IPS-15b (cell line): ENCODE measurements around the gene SRPX.

Source experiments
- H3K27me3 ChIP-seq: one replicate; pipeline ENCODE4 v1.6.1; 2013; ENCODE audit warnings: low read length; ENCODE audit not compliant: control insufficient read depth, insufficient read depth
- H3K36me3 ChIP-seq: one replicate; pipeline ENCODE4 v1.6.1; 2013; ENCODE audit warnings: low read length; ENCODE audit not compliant: control insufficient read depth, insufficient read depth
- H3K4me1 ChIP-seq: one replicate; pipeline ENCODE4 v1.6.1; 2013; ENCODE audit warnings: mild to moderate bottlenecking, low read length; ENCODE audit not compliant: control insufficient read depth, insufficient read depth
- H3K4me3 ChIP-seq: one replicate; pipeline ENCODE4 v1.5.1; 2013; ENCODE audit warnings: low read depth, low read length
- H3K9ac ChIP-seq: one replicate; pipeline ENCODE4 v1.6.1; 2013; ENCODE audit warnings: low read depth, mild to moderate bottlenecking, low read length
- H3K9me3 ChIP-seq: one replicate; pipeline ENCODE4 v1.6.1; 2013; ENCODE audit warnings: mild to moderate bottlenecking, low read length; ENCODE audit not compliant: control insufficient read depth, insufficient read depth

Gene SRPX

DNA sequence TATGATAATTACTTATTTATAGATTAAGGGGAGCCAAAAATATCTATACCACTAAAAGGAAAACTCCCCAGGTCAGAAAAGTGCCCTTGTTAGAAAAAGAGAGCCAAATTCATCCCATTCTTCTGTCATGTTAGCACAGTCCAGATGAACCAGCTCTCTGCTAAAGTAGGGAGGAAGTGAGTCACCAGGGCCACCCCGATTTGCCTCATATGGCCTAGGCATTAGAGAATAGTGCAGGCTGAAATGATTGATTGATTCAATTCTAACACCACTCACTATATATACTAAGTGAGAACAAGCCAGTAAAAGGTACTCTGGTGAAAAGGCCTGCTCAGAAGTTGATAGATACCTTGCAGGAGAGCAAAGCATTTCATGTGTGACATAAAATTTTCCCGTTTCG, 94.5 kb downstream of the SRPX start:
- no peak overlapping the region for H3K9ac ChIP-seq
- H3K36me3 ChIP-seq, result no peaks in the 10 kb centered on the region
- no peaks in the 10 kb centered on the region for H3K4me1 ChIP-seq
- H3K4me3 ChIP-seq, result no peak overlapping the region
- no peaks in the 10 kb centered on the region for H3K27me3 ChIP-seq
- peaks cover 4% of the 10 kb centered on the region for H3K9me3 ChIP-seq

- Histone ChIP-seq H3K36me3 (no peaks in the 10 kb centered on the region), H3K27me3 (no peaks in the 10 kb centered on the region)
Measured at GRCh38 chrX:38124000-38124399, 96.7 kb downstream of the SRPX start.

GRCh38 chrX:38117485-38117884, 103.2 kb downstream of the SRPX start:
- Histone ChIP-seq H3K4me1 (no peaks in the 10 kb centered on the region), H3K4me3 (no peak overlapping the region), H3K36me3 (no peaks in the 10 kb centered on the region), H3K9ac (no peak overlapping the region), H3K9me3 (no peaks in the 10 kb centered on the region), H3K27me3 (no peaks in the 10 kb centered on the region)

More at GRCh38 chrX:38124000-38124399, 96.7 kb downstream of the SRPX start:
- Histone ChIP-seq H3K4me1 (no peaks in the 10 kb centered on the region), H3K9ac (no peak overlapping the region), H3K9me3 (peaks cover 4% of the 10 kb centered on the region), H3K4me3 (no peak overlapping the region)

- Histone ChIP-seq H3K9ac (no peak overlapping the region), H3K4me1 (no peaks in the 10 kb centered on the region), H3K36me3 (no peaks in the 10 kb centered on the region), H3K4me3 (no peak overlapping the region), H3K27me3 (no peaks in the 10 kb centered on the region), H3K9me3 (no peaks in the 10 kb centered on the region)
Measured at GRCh38 chrX:38116706-38117105, 104.0 kb downstream of the SRPX start.

- H3K27me3 ChIP-seq, result no peaks in the 10 kb centered on the region
- no peaks in the 10 kb centered on the region for H3K9me3 ChIP-seq
- no peak overlapping the region for H3K9ac ChIP-seq
- no peaks in the 10 kb centered on the region for H3K4me1 ChIP-seq
- H3K36me3 ChIP-seq, result no peaks in the 10 kb centered on the region
- H3K4me3 ChIP-seq, result no peak overlapping the region
Measured at GRCh38 chrX:38112566-38112965, 108.1 kb downstream of the SRPX start.

- Histone ChIP-seq H3K36me3 (no peaks in the 10 kb centered on the region), H3K9ac (no peak overlapping the region), H3K9me3 (no peaks in the 10 kb centered on the region), H3K4me3 (no peak overlapping the region), H3K27me3 (no peaks in the 10 kb centered on the region), H3K4me1 (no peaks in the 10 kb centered on the region)
Measured at GRCh38 chrX:38111196-38111595, 109.5 kb downstream of the SRPX start.

DNA sequence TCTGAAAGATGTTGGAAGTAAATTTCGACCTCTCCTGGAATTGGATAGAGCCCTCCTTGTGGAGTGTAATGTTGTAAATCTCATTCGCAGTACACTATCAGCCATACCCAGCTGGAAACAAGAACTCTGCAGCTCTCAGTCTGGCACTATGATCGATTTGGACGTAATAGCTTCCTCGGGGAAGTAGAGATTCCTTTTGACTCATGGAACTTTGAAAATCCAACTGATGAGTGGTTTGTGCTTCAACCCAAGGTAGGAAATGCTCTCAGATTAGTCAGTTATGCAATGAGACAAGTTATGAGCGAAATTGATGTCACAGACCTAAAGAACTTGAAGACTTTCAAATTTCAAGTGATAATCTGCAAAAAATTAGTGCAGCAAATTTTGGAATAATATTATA, 110.4 kb downstream of the SRPX start:
- Histone ChIP-seq H3K9ac (no peak overlapping the region), H3K27me3 (no peaks in the 10 kb centered on the region), H3K4me1 (no peaks in the 10 kb centered on the region), H3K36me3 (no peaks in the 10 kb centered on the region), H3K4me3 (no peak overlapping the region), H3K9me3 (no peaks in the 10 kb centered on the region)

GRCh38 chrX:38109042-38109898, 111.4 kb downstream of the SRPX start:
- H3K36me3 ChIP-seq, result no peaks in the 10 kb centered on the region
- H3K9ac ChIP-seq, result no peak overlapping the region
- H3K27me3 ChIP-seq, result no peaks in the 10 kb centered on the region
- H3K4me1 ChIP-seq, result no peaks in the 10 kb centered on the region
- H3K4me3 ChIP-seq, result no peak overlapping the region
- H3K9me3 ChIP-seq, result no peaks in the 10 kb centered on the region

- Histone ChIP-seq H3K4me1 (no peaks in the 10 kb centered on the region), H3K27me3 (no peaks in the 10 kb centered on the region), H3K4me3 (no peak overlapping the region), H3K9me3 (no peaks in the 10 kb centered on the region), H3K9ac (no peak overlapping the region), H3K36me3 (no peaks in the 10 kb centered on the region)
Measured at GRCh38 chrX:38108364-38108763, 112.3 kb downstream of the SRPX start.

GRCh38 chrX:38106991-38107655, 113.5 kb downstream of the SRPX start:
- Histone ChIP-seq H3K36me3 (no peaks in the 10 kb centered on the region), H3K4me1 (no peaks in the 10 kb centered on the region), H3K27me3 (no peaks in the 10 kb centered on the region), H3K4me3 (no peak overlapping the region), H3K9ac (no peak overlapping the region), H3K9me3 (no peaks in the 10 kb centered on the region)

GRCh38 chrX:38105216-38105725, 115.4 kb downstream of the SRPX start:
- Histone ChIP-seq H3K27me3 (no peaks in the 10 kb centered on the region), H3K9me3 (no peaks in the 10 kb centered on the region), H3K4me1 (no peaks in the 10 kb centered on the region), H3K36me3 (no peaks in the 10 kb centered on the region), H3K9ac (no peak overlapping the region), H3K4me3 (no peak overlapping the region)
